SK-N-MC (cell line): ENCODE data around the gene RNF213.

Experiments used
- EZH2 ChIP-seq: fragments of 200-600 bp; sonication (generic); IDR thresholded peaks from one replicate; pipeline ENCODE4 v1.6.1; 2017; ENCODE audit warnings: antibody characterized with exemption
- FOXP2 ChIP-seq: optimal IDR thresholded peaks from 2 replicates; pipeline ENCODE3; 2011; ENCODE audit warnings: mild to moderate bottlenecking, moderate library complexity; ENCODE audit not compliant: insufficient read depth; ENCODE audit errors: extremely low read length, control extremely low read depth
- POLR2AphosphoS5 ChIP-seq: IDR thresholded peaks from 2 replicates; pipeline ENCODE4 v1.6.1; 2012; ENCODE audit warnings: mild to moderate bottlenecking, low read depth, low read length, borderline replicate concordance

DNA sequence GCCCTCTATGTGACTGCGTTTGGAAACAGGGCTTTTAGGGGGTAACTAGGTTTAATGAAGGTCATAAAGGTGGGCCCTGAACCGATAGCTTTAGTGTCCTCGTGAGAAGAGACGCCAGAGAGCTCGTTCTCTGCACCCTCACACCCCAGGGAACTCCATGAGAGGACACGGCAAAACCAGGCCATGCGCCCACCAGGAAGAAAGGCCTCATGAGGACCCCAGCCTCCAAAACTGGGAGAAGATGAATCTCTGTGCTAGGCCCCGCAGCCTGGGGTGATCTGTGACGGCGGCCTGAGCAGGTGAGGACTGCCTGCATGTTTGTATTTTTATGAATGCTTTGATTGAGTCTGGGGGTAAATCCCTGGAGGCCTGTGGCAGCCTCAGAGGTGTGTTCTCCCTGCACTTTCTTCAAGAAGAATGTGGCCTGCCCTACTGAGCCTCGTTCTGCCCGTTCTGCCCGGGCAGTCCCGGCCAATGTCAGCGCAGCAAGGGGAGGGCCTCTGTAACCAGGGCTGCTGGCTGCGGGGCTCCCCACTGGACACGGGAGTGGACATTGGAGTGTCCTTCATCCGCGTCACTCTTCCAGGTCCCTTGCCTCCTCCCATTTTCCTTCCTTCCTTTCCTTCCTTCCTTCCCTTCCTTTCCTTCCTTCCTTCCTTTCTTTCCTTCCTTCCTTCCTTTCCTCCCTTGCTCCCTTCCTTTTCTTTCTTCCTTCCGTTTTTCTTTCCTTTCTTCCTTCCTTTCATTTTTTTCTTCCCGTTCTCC lies 6.8 kb upstream of the RNF213 start:
- TF ChIP-seq EZH2 (no peak), POLR2AphosphoS5 (no peak), FOXP2 (no peak)
